Measurements from ENCODE around the gene FRMD8. TPM values are rescaled to one million over a fixed set of nuclear protein-coding genes. Genes with fewer than 3 reads are reported as not detected.

FRMD8 gene
- total RNA-seq, 4 donors from 2014 or later, result 44.1 to 88.7 (median 81.0) TPM

DNA sequence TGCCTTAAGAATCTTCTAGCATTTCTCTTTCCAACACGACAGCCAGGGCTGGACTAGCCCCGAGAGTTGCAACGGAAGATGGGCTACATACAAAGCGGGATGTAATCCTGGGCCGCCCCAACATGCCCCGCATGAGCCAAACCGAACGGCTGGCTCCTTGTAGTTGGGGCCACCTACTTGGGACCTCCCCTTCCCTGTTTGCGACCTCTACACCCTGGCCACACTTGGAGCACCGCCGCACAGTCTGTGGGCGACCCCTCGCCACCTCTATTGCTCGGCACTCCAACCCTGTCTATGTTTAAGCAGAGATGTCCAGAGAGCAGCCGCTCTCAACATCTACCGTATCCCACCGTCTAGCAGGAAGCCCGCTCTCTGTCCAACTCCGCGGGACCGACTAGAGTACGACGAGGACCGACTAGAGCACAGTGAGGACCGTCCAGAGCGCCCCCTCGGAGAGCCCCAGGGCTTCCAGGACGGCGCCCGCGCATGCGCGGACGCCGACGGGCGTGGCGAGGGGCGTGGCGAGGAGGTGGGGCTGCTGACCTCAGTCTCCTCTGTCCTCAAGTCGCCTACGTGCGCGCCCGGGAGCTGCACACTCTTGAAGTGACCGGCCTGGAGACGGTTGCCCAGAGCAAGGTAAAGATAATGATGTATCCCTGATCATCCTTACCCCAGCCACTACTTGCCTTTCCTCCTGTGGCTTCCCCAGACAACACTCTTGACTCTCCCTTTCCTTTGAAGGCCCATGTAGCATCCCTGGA, 68.4 kb downstream of the FRMD8 start:
- peak overlapping the region; percentile 85 to 93 (median 92) for H3K27ac ChIP-seq
- peaks cover 7 to 39% (median 22%) of the 10 kb centered on the region in 3 donors for H3K4me1 ChIP-seq
- peak overlapping the region; percentile 40 to 71 (median 52) for H3K4me3 ChIP-seq
- intact Hi-C loops (cut with DNase I), result no loop called here
- TF ChIP-seq POLR2A (IDR thresholded peaks at IDR 0.05) (peak in 3 of 4 donors; percentile 57 to 92 (median 64)), CTCF (IDR thresholded peaks at IDR 0.05) (peak in 1 of 6 experiments; percentile 14)
- 1% methylated on average over 22 to 29 of the region's 47 CpGs for WGBS, 2 donors
- no peak for DNase-seq
- no peaks in the 10 kb centered on the region for H3K9me3 ChIP-seq
- no peaks in the 10 kb centered on the region for H3K27me3 ChIP-seq
- no peaks in the 10 kb centered on the region for H3K36me3 ChIP-seq

- intact Hi-C loops (cut with DNase I), result no loop called here
- TF ChIP-seq POLR2A (IDR thresholded peaks at IDR 0.05) (no peak), CTCF (IDR thresholded peaks at IDR 0.05) (no peak)
- no peak overlapping the region for H3K27ac ChIP-seq
- H3K36me3 ChIP-seq, result no peaks in the 10 kb centered on the region
- DNase-seq, result no peak
- WGBS, 2 donors, result 73 to 92% methylated on average over 3 of the region's 3 CpGs
- H3K27me3 ChIP-seq, result no peaks in the 10 kb centered on the region
- no peak overlapping the region for H3K4me3 ChIP-seq
- H3K9me3 ChIP-seq, result no peaks in the 10 kb centered on the region
- peaks cover 7 to 39% (median 22%) of the 10 kb centered on the region in 3 donors for H3K4me1 ChIP-seq
These were observed 70.0 kb downstream of the FRMD8 start for GRCh38 chr11:65456418-65456817.

GRCh38 chr11:65459552-65459951, 73.1 kb downstream of the FRMD8 start:
- DNase-seq, result no peak
- Histone ChIP-seq H3K4me1 (peaks cover 3 to 16% (median 5%) of the 10 kb centered on the region in 3 donors), H3K36me3 (no peaks in the 10 kb centered on the region), H3K27me3 (no peaks in the 10 kb centered on the region), H3K4me3 (no peak overlapping the region), H3K27ac (no peak overlapping the region), H3K9me3 (no peaks in the 10 kb centered on the region)
- TF ChIP-seq POLR2A (IDR thresholded peaks at IDR 0.05), result no peak
- TF ChIP-seq CTCF (IDR thresholded peaks at IDR 0.05), result no peak
- intact Hi-C loops (cut with DNase I), result no loop called here
- WGBS, 2 donors, result 50 to 89% methylated on average over 3 to 5 of the region's 7 CpGs

Small RNA genes lying within 50 kb of the gene (small RNA-seq; reads per million reads assigned to genes)
- gene RF01684, result 0 reads per million in 4 donors

Other genes with a start within 250 kb of the FRMD8 start
- gene SPDYC, start 216.4 kb upstream of the FRMD8 start, total RNA-seq, result not detected
- 100 to 1,000 TPM; 225 to 696 (median 354) TPM for gene CAPN1, start 204.7 kb upstream of the FRMD8 start, total RNA-seq
- 10 to 100 TPM in 2 of 4 donors, 1 to 10 TPM in 2; 3.1 to 14.1 (median 10.4) TPM for gene POLA2, start 124.7 kb upstream of the FRMD8 start, total RNA-seq
- gene CDC42EP2, start 71.8 kb upstream of the FRMD8 start, total RNA-seq, result 10 to 100 TPM in 1 of 4 donors, 1 to 10 TPM in 2, under 1 TPM in 1; 0.76 to 11.4 (median 5.6) TPM
- 10 to 100 TPM; 18.7 to 35.3 (median 23.8) TPM for gene DPF2, start 52.8 kb upstream of the FRMD8 start, total RNA-seq
- gene TIGD3, start 31.9 kb upstream of the FRMD8 start, total RNA-seq, result 1 to 10 TPM in 1 of 4 donors, under 1 TPM in 3; 0.13 to 1.3 (median 0.56) TPM
- gene SLC25A45, start 4.0 kb upstream of the FRMD8 start, total RNA-seq, result 1 to 10 TPM; 1.9 to 7.7 (median 4.0) TPM
- gene NEAT1, start 36.2 kb downstream of the FRMD8 start, total RNA-seq, result 100 to 1,000 TPM in 3 of 4 donors, 10 to 100 TPM in 1; 30.6 to 705 (median 357) TPM
- over 10,000 TPM in 2 of 4 donors, 1,000 to 10,000 TPM in 2; 1,739 to 13,677 (median 9,435) TPM for gene MALAT1, start 112.4 kb downstream of the FRMD8 start, total RNA-seq
- 10 to 100 TPM; 40.6 to 63.3 (median 52.6) TPM for gene SCYL1, start 138.4 kb downstream of the FRMD8 start, total RNA-seq
- 10 to 100 TPM; 28.1 to 87.5 (median 54.0) TPM for gene LTBP3, start 171.7 kb downstream of the FRMD8 start, total RNA-seq
- 10 to 100 TPM; 33.2 to 48.0 (median 40.0) TPM for gene ZNRD2, start 183.8 kb downstream of the FRMD8 start, total RNA-seq
- 10 to 100 TPM; 12.0 to 44.1 (median 23.9) TPM for gene FAM89B, start 185.9 kb downstream of the FRMD8 start, total RNA-seq
- gene EHBP1L1, start 189.4 kb downstream of the FRMD8 start, total RNA-seq, result 100 to 1,000 TPM in 1 of 4 donors, 10 to 100 TPM in 3; 46.5 to 101 (median 87.4) TPM
- 10 to 100 TPM in 3 of 4 donors, 1 to 10 TPM in 1; 5.5 to 22.5 (median 15.2) TPM for gene KCNK7, start 209.2 kb downstream of the FRMD8 start, total RNA-seq
- 10 to 100 TPM; 27.5 to 33.0 (median 30.4) TPM for gene MAP3K11, start 227.6 kb downstream of the FRMD8 start, total RNA-seq
- gene PCNX3, start 229.1 kb downstream of the FRMD8 start, total RNA-seq, result 10 to 100 TPM; 24.0 to 40.0 (median 30.9) TPM